ENCODE data around the gene FGF1. TPM values are rescaled to one million over a fixed set of nuclear protein-coding genes. Genes with fewer than 3 reads are reported as not detected.
"Not testable (repeated sequence)": the region's sequence is repeated elsewhere in the genome, so short reads cannot be mapped to it uniquely, and the experiment has no call there.

FGF1 gene
- total RNA-seq, 2 experiments from 2014 or later, result not detected

DNA sequence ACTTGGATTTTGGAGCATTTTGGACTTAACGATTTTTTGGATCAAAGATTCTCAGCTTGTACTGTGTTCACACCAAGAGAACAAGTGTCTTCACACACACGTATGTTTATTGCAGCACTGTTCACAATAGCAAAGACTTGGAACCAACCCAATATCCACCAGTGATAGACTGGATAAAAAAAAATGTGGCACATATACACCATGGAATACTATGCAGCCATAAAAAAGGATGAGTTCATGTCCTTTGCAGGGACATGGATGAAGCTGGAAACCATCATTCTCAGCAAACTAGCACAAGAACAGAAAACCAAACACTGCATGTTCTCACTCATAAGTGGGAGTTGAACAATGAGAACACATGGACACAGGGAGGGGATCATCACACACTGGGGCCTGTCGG is 37.8 kb downstream of the FGF1 start:
- H3K27ac Mint-ChIP-seq, H3K9me3 Mint-ChIP-seq, H3K4me3 Mint-ChIP-seq: not testable (repeated sequence)

DNA sequence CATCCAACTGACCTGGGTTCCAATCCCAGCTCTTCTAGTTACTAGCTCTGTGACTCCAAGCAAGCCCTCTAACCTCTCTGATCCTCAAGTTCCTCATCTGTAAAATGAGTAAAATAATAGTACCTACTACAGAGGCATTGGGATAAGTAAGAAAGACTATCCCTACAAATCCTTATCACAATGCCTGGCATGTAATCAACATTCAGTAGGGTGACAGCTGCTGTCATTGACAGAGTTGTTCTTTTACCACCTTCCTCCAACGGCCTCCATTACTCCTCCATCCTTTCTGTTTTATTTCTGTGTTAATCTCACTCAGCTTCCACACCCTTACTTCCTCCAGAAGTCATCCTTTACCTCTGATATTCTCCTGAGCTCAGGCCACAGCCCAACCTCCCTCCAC is 40.4 kb downstream of the FGF1 start:
- no peak for DNase-seq
- Mint-ChIP-seq H3K4me1 (no peaks in the 10 kb centered on the region), H3K4me3 (no peak overlapping the region), H3K27me3 (no peaks in the 10 kb centered on the region), H3K9me3 (no peaks in the 10 kb centered on the region), H3K27ac (no peak overlapping the region), H3K36me3 (no peaks in the 10 kb centered on the region)

More for the DNA sequence above, 37.8 kb downstream of the FGF1 start:
- H3K36me3 Mint-ChIP-seq, H3K27me3 Mint-ChIP-seq, DNase-seq, H3K4me1 Mint-ChIP-seq: not testable (repeated sequence)

DNA sequence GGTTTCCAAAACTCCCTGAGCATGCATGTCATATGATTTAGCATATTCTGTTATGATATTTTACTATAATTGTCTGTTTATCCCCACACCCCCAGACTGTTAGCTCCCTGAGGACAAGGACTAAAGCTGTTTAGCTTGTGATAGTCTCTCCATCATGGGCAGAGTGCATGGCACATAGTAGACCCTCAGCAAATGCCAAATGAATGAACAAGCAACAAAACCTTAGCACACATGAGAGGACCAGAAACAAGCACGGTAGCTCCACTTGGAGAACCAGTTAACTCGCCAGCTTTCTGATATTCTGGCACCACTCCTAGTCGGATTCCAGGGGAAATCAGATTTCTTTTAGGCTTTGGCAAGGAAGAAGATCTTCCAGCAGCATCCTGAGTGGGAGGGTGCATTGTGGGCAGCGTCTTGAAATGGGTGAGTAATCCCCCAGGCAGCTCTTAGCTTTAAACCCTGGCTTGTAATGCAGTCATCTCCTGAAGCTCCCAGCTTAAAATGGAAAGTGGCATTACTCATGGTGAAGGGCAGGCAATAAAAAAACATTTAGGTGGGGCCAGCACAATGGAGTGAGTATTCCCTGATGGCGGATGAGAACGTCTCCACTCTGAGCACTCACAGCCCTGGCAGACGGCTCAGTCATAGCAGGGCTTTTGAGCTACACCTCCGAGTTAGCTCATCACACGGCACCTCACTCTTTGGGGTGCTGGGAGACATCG is 41.1 kb downstream of the FGF1 start:
- no peaks in the 10 kb centered on the region for H3K9me3 Mint-ChIP-seq
- H3K27ac Mint-ChIP-seq, result no peak overlapping the region
- no peaks in the 10 kb centered on the region for H3K36me3 Mint-ChIP-seq
- H3K4me3 Mint-ChIP-seq, result no peak overlapping the region
- no peak for DNase-seq
- no peaks in the 10 kb centered on the region for H3K27me3 Mint-ChIP-seq
- no peaks in the 10 kb centered on the region for H3K4me1 Mint-ChIP-seq

DNA sequence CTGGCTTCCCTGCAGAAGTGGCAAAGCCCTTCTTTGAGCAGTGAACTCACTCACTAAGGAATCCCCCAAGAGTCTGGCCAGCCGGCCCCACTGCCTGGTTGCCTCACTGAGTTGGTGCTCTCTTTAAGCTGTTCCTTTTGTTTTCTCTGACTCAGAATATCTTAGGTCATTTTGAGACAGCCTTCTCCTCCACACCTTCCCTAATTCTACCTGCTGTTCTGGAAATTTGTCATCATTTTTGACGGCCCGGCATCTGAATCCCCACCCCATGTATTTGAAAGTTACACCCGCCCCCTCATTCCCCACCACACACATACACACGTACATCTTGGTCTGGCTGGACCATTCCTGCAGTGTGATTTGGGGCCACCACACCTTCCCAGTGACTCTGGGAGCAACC is 41.8 kb downstream of the FGF1 start:
- Mint-ChIP-seq H3K4me1 (no peaks in the 10 kb centered on the region), H3K36me3 (no peaks in the 10 kb centered on the region), H3K4me3 (no peak overlapping the region), H3K9me3 (no peaks in the 10 kb centered on the region), H3K27ac (no peak overlapping the region), H3K27me3 (no peaks in the 10 kb centered on the region)
- DNase-seq, result no peak

DNA sequence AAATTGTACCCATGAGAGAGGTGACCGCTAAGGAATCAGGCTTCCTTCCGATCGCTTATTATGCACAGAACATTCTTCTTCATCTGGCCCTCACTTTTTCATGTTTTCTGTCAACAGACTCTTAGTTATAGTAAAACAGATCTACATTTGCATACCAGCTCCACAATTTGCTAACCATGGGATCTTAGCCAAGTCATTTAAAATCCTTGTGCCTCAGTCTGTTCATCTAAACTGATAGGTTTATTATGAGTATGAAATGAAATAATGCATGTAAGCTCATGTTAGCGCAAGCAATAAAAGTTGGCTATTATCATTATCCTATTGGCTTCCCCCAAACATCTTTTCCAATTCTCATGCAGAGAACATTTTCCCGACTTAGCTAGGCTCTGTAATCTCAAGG is 42.3 kb downstream of the FGF1 start:
- no peak overlapping the region for H3K27ac Mint-ChIP-seq
- no peaks in the 10 kb centered on the region for H3K9me3 Mint-ChIP-seq
- no peaks in the 10 kb centered on the region for H3K4me1 Mint-ChIP-seq
- no peaks in the 10 kb centered on the region for H3K36me3 Mint-ChIP-seq
- H3K27me3 Mint-ChIP-seq, result no peaks in the 10 kb centered on the region
- H3K4me3 Mint-ChIP-seq, result no peak overlapping the region
- no peak for DNase-seq

DNA sequence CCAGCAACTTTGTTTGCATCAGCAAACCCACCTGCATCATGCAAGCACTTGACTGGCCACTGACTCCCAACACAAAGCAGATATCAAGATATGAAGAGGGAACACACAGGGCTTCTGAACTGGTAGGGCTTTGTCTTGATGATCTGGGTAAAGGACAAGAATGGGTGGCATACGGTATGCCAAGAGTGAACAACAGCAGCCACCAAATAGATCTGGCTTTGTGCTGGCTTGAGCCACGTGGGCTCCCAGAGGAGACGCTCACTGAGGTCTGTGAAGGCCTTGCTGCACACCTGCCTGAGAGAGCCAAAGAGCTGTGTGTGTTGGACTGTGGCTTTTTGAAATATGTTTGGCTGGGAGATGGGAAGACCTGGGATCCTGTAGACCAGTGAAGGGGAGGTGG is 43.5 kb downstream of the FGF1 start:
- Mint-ChIP-seq H3K4me3 (no peak overlapping the region), H3K27me3 (no peaks in the 10 kb centered on the region), H3K9me3 (no peaks in the 10 kb centered on the region), H3K4me1 (no peaks in the 10 kb centered on the region), H3K36me3 (no peaks in the 10 kb centered on the region), H3K27ac (no peak overlapping the region)
- no peak for DNase-seq

DNA sequence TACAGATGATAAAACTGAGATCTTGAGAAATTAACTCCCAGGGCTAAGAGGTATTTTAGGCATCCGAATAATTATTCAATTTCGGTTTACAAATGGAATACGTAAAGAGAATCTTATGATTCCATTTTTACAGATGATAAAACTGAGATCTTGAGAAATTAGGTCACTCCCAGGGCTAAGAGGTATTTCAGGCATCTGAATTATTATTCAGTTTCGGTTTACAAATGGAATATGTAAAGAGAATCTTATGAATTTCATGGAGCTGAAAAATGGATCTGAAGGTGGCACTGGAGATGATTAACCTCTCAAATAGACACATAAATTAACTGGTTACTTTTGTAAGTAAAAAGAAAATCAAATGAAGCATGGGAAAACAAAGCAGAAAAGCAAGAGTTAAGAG is 44.2 kb downstream of the FGF1 start:
- H3K4me3 Mint-ChIP-seq, result no peak overlapping the region
- DNase-seq, result no peak
- H3K9me3 Mint-ChIP-seq, result no peaks in the 10 kb centered on the region
- no peaks in the 10 kb centered on the region for H3K27me3 Mint-ChIP-seq
- H3K27ac Mint-ChIP-seq, result no peak overlapping the region
- no peaks in the 10 kb centered on the region for H3K36me3 Mint-ChIP-seq
- no peaks in the 10 kb centered on the region for H3K4me1 Mint-ChIP-seq

DNA sequence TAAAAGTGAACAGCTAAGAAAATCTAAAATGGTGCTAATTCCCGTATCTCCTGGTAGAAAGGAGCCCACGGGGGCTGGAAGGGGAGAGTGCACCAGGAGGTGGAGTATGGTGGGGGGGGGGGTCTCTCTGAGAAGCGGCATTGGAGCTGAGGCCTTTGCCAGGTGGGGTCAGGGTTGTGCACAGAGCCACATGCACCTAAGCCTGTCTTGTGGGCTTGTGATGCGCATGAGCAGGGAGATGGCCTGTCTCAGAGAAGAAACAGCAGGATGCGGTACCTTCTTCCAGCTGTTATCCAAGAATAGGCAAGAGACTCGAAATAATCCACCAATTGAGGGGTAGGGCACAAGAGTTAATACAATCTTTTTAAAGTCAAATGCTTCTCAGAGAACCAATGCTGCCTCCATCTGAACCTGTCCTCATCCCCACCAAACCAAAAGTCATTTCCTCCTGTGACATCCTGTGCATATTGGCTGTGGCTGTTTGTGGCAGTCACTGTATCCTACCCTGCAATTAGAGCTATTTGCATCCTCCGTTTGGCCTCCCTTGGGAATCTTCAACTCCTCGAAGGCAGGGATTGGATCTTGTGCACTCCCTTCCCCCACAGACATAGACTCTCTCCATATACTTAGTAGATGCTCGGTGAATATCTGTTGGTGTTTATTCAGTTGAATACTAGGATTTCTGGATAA is 45.4 kb downstream of the FGF1 start:
- Mint-ChIP-seq H3K27ac (no peak overlapping the region), H3K36me3 (no peaks in the 10 kb centered on the region), H3K9me3 (no peaks in the 10 kb centered on the region), H3K4me3 (no peak overlapping the region), H3K4me1 (no peaks in the 10 kb centered on the region), H3K27me3 (no peaks in the 10 kb centered on the region)
- DNase-seq, result no peak

DNA sequence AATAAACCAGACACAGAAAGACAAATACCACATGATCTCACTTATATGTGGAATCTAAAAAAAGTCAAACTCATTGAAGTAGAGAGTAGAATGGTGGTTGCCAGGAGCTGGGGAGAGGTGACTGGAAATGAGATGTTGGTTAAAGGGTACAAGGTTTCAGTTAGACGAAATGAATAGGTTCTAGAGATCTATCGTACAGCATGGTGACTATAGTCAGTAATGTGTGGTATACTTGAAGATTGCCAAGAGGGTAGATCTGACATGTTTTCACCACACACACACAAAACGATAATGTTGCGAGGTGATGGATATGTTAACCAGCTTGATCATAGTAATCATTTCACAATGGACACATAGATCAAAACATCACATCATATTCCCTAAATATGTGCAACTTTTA is 46.4 kb downstream of the FGF1 start:
- no peaks in the 10 kb centered on the region for H3K36me3 Mint-ChIP-seq
- no peaks in the 10 kb centered on the region for H3K9me3 Mint-ChIP-seq
- no peak overlapping the region for H3K4me3 Mint-ChIP-seq
- H3K27ac Mint-ChIP-seq, result no peak overlapping the region
- H3K4me1 Mint-ChIP-seq, result no peaks in the 10 kb centered on the region
- H3K27me3 Mint-ChIP-seq, result no peaks in the 10 kb centered on the region
- DNase-seq, result no peak

DNA sequence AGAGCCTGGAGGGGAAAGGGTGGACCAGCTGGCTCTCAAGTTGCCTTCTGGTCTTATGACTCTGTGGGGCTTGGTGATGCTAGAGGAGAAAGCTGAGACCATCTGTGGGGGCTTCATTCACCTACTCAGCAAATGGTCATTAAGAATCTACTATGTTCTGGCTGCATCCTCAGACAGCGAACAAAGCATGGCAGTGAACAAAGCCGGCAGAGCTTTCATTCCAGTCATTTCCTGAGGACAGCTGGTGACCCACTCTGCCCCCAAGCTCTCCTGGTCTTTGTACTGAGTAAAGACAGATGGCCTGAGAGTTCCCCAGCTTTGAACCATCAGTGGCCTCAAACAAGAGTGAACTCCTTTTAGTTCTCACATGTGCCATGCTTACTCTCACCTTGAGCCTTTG is 48.0 kb downstream of the FGF1 start:
- no peak for DNase-seq
- no peaks in the 10 kb centered on the region for H3K9me3 Mint-ChIP-seq
- H3K4me1 Mint-ChIP-seq, result no peaks in the 10 kb centered on the region
- no peak overlapping the region for H3K4me3 Mint-ChIP-seq
- H3K27ac Mint-ChIP-seq, result no peak overlapping the region
- no peaks in the 10 kb centered on the region for H3K27me3 Mint-ChIP-seq
- no peaks in the 10 kb centered on the region for H3K36me3 Mint-ChIP-seq

DNA sequence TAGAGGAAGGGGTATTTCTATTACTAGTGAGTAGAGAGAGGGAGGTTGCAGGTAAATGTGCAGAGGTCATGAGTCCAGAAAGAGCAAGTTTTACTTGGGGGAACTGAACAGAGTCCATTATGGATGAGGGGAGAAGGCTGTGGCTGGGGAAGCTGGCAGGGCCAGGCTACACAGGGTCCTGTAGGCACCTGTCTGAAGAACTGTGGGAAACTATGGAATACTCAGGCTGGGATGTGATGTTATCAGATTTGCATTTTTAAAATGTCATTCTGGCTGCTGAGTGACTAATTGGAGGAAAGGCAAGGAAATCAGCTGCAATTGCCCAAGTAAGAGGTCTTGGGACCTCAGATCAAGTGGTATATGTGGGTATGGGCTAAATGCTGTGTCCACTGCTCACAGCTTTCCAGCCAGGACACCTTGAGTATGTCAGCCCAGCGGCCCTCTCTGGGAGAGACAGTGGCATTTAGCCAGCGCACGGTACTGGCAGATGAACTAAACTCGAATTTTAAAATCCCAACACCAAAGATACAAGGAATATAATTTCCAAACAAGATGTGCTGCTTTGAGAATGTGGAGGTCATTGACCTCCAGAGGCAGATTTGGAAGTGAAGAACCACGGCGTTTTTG is 49.1 kb downstream of the FGF1 start:
- DNase-seq, result no peak
- Mint-ChIP-seq H3K9me3 (no peaks in the 10 kb centered on the region), H3K27ac (no peak overlapping the region), H3K36me3 (no peaks in the 10 kb centered on the region), H3K4me1 (no peaks in the 10 kb centered on the region), H3K4me3 (no peak overlapping the region), H3K27me3 (no peaks in the 10 kb centered on the region)

DNA sequence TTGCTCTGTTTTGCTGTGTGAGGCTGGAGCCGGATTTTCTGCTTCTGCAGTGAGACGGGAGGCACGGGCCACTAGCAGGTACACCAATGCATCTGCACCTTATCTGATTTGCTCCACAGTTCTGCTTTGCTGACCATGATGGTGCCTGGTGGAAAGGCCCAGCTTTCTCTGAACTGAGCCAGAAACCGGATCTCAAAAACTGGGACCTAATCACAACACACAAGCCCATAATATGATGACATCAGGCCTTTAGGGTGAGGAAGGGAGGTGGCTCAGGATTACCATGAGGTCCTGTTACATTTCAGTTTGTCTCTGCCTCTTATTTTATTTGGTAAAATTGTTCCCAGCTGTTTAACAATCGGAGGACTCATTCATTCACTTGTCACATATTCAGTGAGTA is 49.8 kb downstream of the FGF1 start:
- H3K36me3 Mint-ChIP-seq, result no peaks in the 10 kb centered on the region
- no peaks in the 10 kb centered on the region for H3K27me3 Mint-ChIP-seq
- H3K4me1 Mint-ChIP-seq, result no peaks in the 10 kb centered on the region
- no peak overlapping the region for H3K4me3 Mint-ChIP-seq
- DNase-seq, result no peak
- H3K27ac Mint-ChIP-seq, result no peak overlapping the region
- no peaks in the 10 kb centered on the region for H3K9me3 Mint-ChIP-seq

DNA sequence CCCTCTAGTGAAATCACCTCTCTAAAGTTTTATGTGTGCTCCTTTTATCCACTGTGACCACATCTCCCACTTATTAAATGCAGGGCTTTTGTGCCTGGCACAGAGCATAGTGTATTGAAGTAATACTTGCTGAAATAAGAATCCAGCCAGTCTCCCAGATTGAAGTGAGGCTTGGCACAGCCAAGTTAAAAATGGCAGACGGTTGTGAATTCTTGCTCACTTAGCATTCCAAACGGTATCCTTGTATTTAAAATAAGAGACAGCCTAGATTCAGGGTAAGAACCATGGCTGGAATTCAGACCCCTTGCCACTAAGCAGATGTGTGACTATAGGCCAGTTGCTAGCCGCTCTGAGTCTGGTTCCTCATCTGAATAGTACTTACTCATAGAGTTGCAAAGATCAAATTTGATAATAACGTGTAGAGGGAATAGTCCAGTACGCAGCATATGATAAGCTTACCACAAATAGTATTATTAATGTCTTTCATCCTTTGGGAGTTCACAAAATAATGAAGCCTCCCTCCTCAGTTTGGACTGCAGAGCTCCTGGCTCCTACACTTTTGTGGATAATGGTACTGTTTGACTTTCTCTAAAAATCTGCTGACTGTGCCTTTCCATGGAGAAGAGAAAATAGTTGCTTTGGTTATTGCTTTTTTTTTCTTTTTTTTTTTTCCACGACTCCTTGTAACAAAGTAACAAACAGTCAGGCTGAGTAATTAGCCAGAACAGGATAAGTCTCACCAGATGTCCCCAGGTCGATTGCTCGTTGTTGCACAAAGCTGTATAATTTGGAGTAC is 51.5 kb downstream of the FGF1 start:
- no peaks in the 10 kb centered on the region for H3K9me3 Mint-ChIP-seq

DNA sequence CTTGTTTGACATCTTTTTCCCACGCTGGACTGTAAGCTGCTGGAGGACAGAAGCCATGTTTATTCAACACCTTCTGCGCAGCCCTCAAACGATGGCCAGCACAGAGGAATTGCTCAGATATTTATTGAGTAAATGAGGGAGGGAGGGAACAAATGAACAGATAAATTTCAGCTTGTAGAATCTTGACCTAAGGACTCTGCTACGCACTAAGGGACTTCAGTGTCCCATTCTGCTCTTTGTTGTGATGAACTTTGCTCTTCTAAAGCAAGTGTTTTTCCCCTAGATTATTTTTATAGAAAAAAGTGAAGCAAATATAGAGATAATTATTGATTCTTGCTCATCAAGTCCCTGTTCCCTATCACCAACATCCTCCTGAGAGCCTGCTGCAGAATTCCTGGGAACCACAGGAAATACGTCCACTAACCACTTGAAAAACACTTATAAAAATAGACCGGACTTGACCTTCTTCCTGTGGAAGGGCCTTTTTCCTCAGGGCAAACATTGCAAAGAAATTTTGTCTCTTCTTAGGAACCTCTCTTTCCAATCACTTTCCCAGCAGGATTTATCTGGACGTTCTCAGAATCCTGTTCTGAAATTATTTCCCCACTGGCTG is 54.9 kb downstream of the FGF1 start:
- Mint-ChIP-seq H3K4me1 (no peaks in the 10 kb centered on the region), H3K27me3 (no peaks in the 10 kb centered on the region), H3K27ac (no peak overlapping the region), H3K4me3 (no peak overlapping the region), H3K9me3 (no peaks in the 10 kb centered on the region), H3K36me3 (no peaks in the 10 kb centered on the region)
- no peak for DNase-seq

More for the DNA sequence above, 51.5 kb downstream of the FGF1 start:
- no peaks in the 10 kb centered on the region for H3K36me3 Mint-ChIP-seq
- no peaks in the 10 kb centered on the region for H3K4me1 Mint-ChIP-seq
- DNase-seq, result no peak
- H3K4me3 Mint-ChIP-seq, result no peak overlapping the region
- no peak overlapping the region for H3K27ac Mint-ChIP-seq
- no peaks in the 10 kb centered on the region for H3K27me3 Mint-ChIP-seq

Measured in activated naive CD8-positive, alpha-beta T cell treated with anti-CD3 and anti-CD28 coated beads for 36 hours (primary cell).